Activated T-helper 17 cell treated with anti-CD3 and anti-CD28 coated beads, Interleukin-2, amount 50 U/mL, for 72 hours (primary cell): ENCODE measurements around the gene SAMD4A. TPM values are rescaled to one million over a fixed set of nuclear protein-coding genes. Genes with fewer than 3 reads are reported as not detected.
A peak's percentile ranks its signal among the peaks of the same experiment; 100 is the strongest.

ENCODE experiments used
- ATAC-seq: fragments of 150-1000 bp; cut with Tn5 transposase; replicated peaks from 2 replicates; pipeline ENCODE4 v1.10.0; 2021; ENCODE audit warnings: mild to moderate bottlenecking, moderate library complexity
- H3K27ac Mint-ChIP-seq: one replicate; pipeline ENCODE4 v1.8.0; 2022; ENCODE audit warnings: mixed read lengths
- H3K27me3 Mint-ChIP-seq: one replicate; pipeline ENCODE4 v1.8.0; 2022; ENCODE audit warnings: mixed read lengths
- H3K36me3 Mint-ChIP-seq: one replicate; pipeline ENCODE4 v1.8.0; 2022; ENCODE audit warnings: low read depth, mild to moderate bottlenecking, mixed read lengths
- H3K4me1 Mint-ChIP-seq: one replicate; pipeline ENCODE4 v1.8.0; 2022; ENCODE audit warnings: mixed read lengths
- H3K4me3 Mint-ChIP-seq: one replicate; pipeline ENCODE4 v1.8.0; 2022; ENCODE audit warnings: mild to moderate bottlenecking, mixed read lengths
- H3K9me3 Mint-ChIP-seq: one replicate; pipeline ENCODE4 v1.8.0; 2022; ENCODE audit warnings: mixed read lengths
- total RNA-seq, 2 donors: library from RNA; stranded (reverse); gene quantifications; one replicate each; pipeline ENCODE4 v1.2.3, GENCODE V29; 2022

Gene SAMD4A
- total RNA-seq, 2 donors from 2014 or later: 3.2 to 4.4 TPM

- Mint-ChIP-seq H3K36me3 (no peaks in the 10 kb centered on the region), H3K4me1 (no peaks in the 10 kb centered on the region), H3K9me3 (no peaks in the 10 kb centered on the region), H3K27me3 (peaks cover 4% of the 10 kb centered on the region), H3K4me3 (no peak overlapping the region), H3K27ac (no peak overlapping the region)
- no peak for ATAC-seq
Measured at GRCh38 chr14:54659365-54659764, 92.4 kb downstream of the SAMD4A start.

- Mint-ChIP-seq H3K9me3 (no peaks in the 10 kb centered on the region), H3K4me1 (no peaks in the 10 kb centered on the region), H3K4me3 (no peak overlapping the region), H3K36me3 (no peaks in the 10 kb centered on the region), H3K27me3 (peaks cover 4% of the 10 kb centered on the region), H3K27ac (no peak overlapping the region)
- no peak for ATAC-seq
Measured at GRCh38 chr14:54660604-54661111, 93.7 kb downstream of the SAMD4A start.

- no peak for ATAC-seq
- no peaks in the 10 kb centered on the region for H3K36me3 Mint-ChIP-seq
- peaks cover 4% of the 10 kb centered on the region for H3K27me3 Mint-ChIP-seq
Measured at GRCh38 chr14:54662491-54663133, 95.7 kb downstream of the SAMD4A start.

GRCh38 chr14:54664961-54665360, 98.0 kb downstream of the SAMD4A start:
- Mint-ChIP-seq H3K36me3 (no peaks in the 10 kb centered on the region), H3K27ac (no peak overlapping the region), H3K4me1 (peaks cover 8% of the 10 kb centered on the region), H3K27me3 (peaks cover 4% of the 10 kb centered on the region), H3K4me3 (no peak overlapping the region), H3K9me3 (no peaks in the 10 kb centered on the region)
- no peak for ATAC-seq

More at GRCh38 chr14:54662491-54663133, 95.7 kb downstream of the SAMD4A start:
- H3K4me1 Mint-ChIP-seq: peaks cover 4% of the 10 kb centered on the region
- H3K4me3 Mint-ChIP-seq: no peak overlapping the region
- H3K27ac Mint-ChIP-seq: no peak overlapping the region
- H3K9me3 Mint-ChIP-seq: no peaks in the 10 kb centered on the region

- ATAC-seq: peak; percentile 23
- H3K27me3 Mint-ChIP-seq: peaks cover 4% of the 10 kb centered on the region
- peaks cover 16% of the 10 kb centered on the region for H3K4me1 Mint-ChIP-seq
Measured at GRCh38 chr14:54665946-54666345, 99.0 kb downstream of the SAMD4A start.

GRCh38 chr14:54667026-54667744, 100.3 kb downstream of the SAMD4A start:
- peaks cover 22% of the 10 kb centered on the region for H3K4me1 Mint-ChIP-seq
- H3K4me3 Mint-ChIP-seq: no peak overlapping the region
- H3K36me3 Mint-ChIP-seq: no peaks in the 10 kb centered on the region
- no peak for ATAC-seq
- no peaks in the 10 kb centered on the region for H3K9me3 Mint-ChIP-seq
- peaks cover under 1% of the 10 kb centered on the region for H3K27me3 Mint-ChIP-seq
- H3K27ac Mint-ChIP-seq: no peak overlapping the region

More at GRCh38 chr14:54665946-54666345, 99.0 kb downstream of the SAMD4A start:
- Mint-ChIP-seq H3K36me3 (no peaks in the 10 kb centered on the region), H3K9me3 (no peaks in the 10 kb centered on the region), H3K4me3 (no peak overlapping the region), H3K27ac (no peak overlapping the region)

- H3K4me1 Mint-ChIP-seq: peaks cover 24% of the 10 kb centered on the region
- no peaks in the 10 kb centered on the region for H3K27me3 Mint-ChIP-seq
- no peak overlapping the region for H3K27ac Mint-ChIP-seq
- no peaks in the 10 kb centered on the region for H3K36me3 Mint-ChIP-seq
- H3K4me3 Mint-ChIP-seq: no peak overlapping the region
- no peak for ATAC-seq
- no peaks in the 10 kb centered on the region for H3K9me3 Mint-ChIP-seq
Measured at GRCh38 chr14:54667764-54668163, 100.8 kb downstream of the SAMD4A start.

GRCh38 chr14:54669721-54670561, 103.0 kb downstream of the SAMD4A start:
- Mint-ChIP-seq H3K9me3 (no peaks in the 10 kb centered on the region), H3K4me3 (peak overlapping the region; percentile 57), H3K4me1 (peaks cover 27% of the 10 kb centered on the region), H3K27ac (peak overlapping the region; percentile 74), H3K27me3 (peaks cover 3% of the 10 kb centered on the region), H3K36me3 (no peaks in the 10 kb centered on the region)
- peak; percentile 84 for ATAC-seq

GRCh38 chr14:54671537-54671936, 104.6 kb downstream of the SAMD4A start:
- Mint-ChIP-seq H3K4me1 (peaks cover 23% of the 10 kb centered on the region), H3K36me3 (no peaks in the 10 kb centered on the region), H3K27me3 (peaks cover 3% of the 10 kb centered on the region), H3K4me3 (no peak overlapping the region), H3K9me3 (no peaks in the 10 kb centered on the region), H3K27ac (no peak overlapping the region)
- ATAC-seq: no peak

- Mint-ChIP-seq H3K4me3 (no peak overlapping the region), H3K36me3 (no peaks in the 10 kb centered on the region), H3K4me1 (peaks cover 23% of the 10 kb centered on the region), H3K27ac (no peak overlapping the region), H3K9me3 (no peaks in the 10 kb centered on the region), H3K27me3 (peaks cover 3% of the 10 kb centered on the region)
- no peak for ATAC-seq
Measured at GRCh38 chr14:54672181-54672580, 105.3 kb downstream of the SAMD4A start.

GRCh38 chr14:54672688-54673087, 105.8 kb downstream of the SAMD4A start:
- Mint-ChIP-seq H3K27me3 (peaks cover 3% of the 10 kb centered on the region), H3K4me3 (peak overlapping the region; percentile 7), H3K27ac (no peak overlapping the region), H3K36me3 (no peaks in the 10 kb centered on the region), H3K9me3 (no peaks in the 10 kb centered on the region), H3K4me1 (peaks cover 23% of the 10 kb centered on the region)
- peak; percentile 58 for ATAC-seq

GRCh38 chr14:54673193-54674045, 106.5 kb downstream of the SAMD4A start:
- Mint-ChIP-seq H3K4me1 (peaks cover 23% of the 10 kb centered on the region), H3K4me3 (no peak overlapping the region), H3K9me3 (no peaks in the 10 kb centered on the region), H3K27me3 (peaks cover 3% of the 10 kb centered on the region), H3K27ac (no peak overlapping the region), H3K36me3 (no peaks in the 10 kb centered on the region)
- no peak for ATAC-seq

GRCh38 chr14:54674046-54674741, 107.3 kb downstream of the SAMD4A start:
- Mint-ChIP-seq H3K9me3 (no peaks in the 10 kb centered on the region), H3K27me3 (peaks cover 3% of the 10 kb centered on the region)
- ATAC-seq: no peak

More at GRCh38 chr14:54674046-54674741, 107.3 kb downstream of the SAMD4A start:
- Mint-ChIP-seq H3K27ac (no peak overlapping the region), H3K4me1 (peaks cover 23% of the 10 kb centered on the region), H3K36me3 (no peaks in the 10 kb centered on the region), H3K4me3 (no peak overlapping the region)
